Stimulated activated naive CD8-positive, alpha-beta T cell treated with anti-CD3 and anti-CD28 coated beads, Interleukin-15, Interleukin-2, amounts not matched to agents 100 U/mL and 50 U/mL, for 24 hours (primary cell): ENCODE measurements around the gene PPP6R3.
"Not testable (repeated sequence)": the region's sequence is repeated elsewhere in the genome, so short reads cannot be mapped to it uniquely, and the experiment has no call there.

Experiments
- ATAC-seq: fragments of 150-1000 bp; cut with Tn5 transposase; one replicate; pipeline ENCODE4 v1.10.0; 2021
- DNase-seq: peaks from one replicate; pipeline ENCODE4 v3.0.0; 2021

Gene PPP6R3

GRCh38 chr11:68460741-68461574 is at the start of gene PPP6R3:
TSS of gene PPP6R3 (plus strand) at chr11:68460752. CDS start at chr11:68537665, 76,913 bp downstream.
- DNase-seq (no peak), ATAC-seq (peak; percentile 20)

- DNase-seq, result no peak
- no peak for ATAC-seq
Observed at GRCh38 chr11:68411501-68411991, 49.0 kb upstream of the PPP6R3 start.

GRCh38 chr11:68412593-68413475 is 47.7 kb upstream of the PPP6R3 start:
- DNase-seq (peak; percentile 21), ATAC-seq (peak; percentile 39)

- DNase-seq (no peak), ATAC-seq (no peak)
Observed at GRCh38 chr11:68413591-68413999, 47.0 kb upstream of the PPP6R3 start.

- ATAC-seq, result peak; percentile 50
- no peak for DNase-seq
Observed at GRCh38 chr11:68414496-68415221, 45.9 kb upstream of the PPP6R3 start.

- DNase-seq (no peak), ATAC-seq (no peak)
Observed at GRCh38 chr11:68416070-68416578, 44.4 kb upstream of the PPP6R3 start.

GRCh38 chr11:68418648-68419047 is 41.9 kb upstream of the PPP6R3 start:
- ATAC-seq (no peak), DNase-seq (no peak)

- DNase-seq (no peak), ATAC-seq (no peak)
Observed at GRCh38 chr11:68420171-68420570, 40.4 kb upstream of the PPP6R3 start.

- DNase-seq, result no peak
- ATAC-seq, result no peak
Observed at GRCh38 chr11:68423481-68423880, 37.1 kb upstream of the PPP6R3 start.

GRCh38 chr11:68424101-68424632 is 36.4 kb upstream of the PPP6R3 start:
- DNase-seq (no peak), ATAC-seq (no peak)

GRCh38 chr11:68424981-68425865 is 35.3 kb upstream of the PPP6R3 start:
- DNase-seq (no peak), ATAC-seq (no peak)

GRCh38 chr11:68425866-68426380 is 34.6 kb upstream of the PPP6R3 start:
- no peak for ATAC-seq

GRCh38 chr11:68429661-68430060 is 30.9 kb upstream of the PPP6R3 start:
- DNase-seq, result no peak
- ATAC-seq, result no peak

More at GRCh38 chr11:68425866-68426380, 34.6 kb upstream of the PPP6R3 start:
- DNase-seq, result no peak

GRCh38 chr11:68430384-68430783 is 30.2 kb upstream of the PPP6R3 start:
- ATAC-seq, result no peak
- DNase-seq, result no peak

- DNase-seq, result no peak
- no peak for ATAC-seq
Observed at GRCh38 chr11:68430801-68431200, 29.8 kb upstream of the PPP6R3 start.

- DNase-seq (no peak), ATAC-seq (no peak)
Observed at GRCh38 chr11:68431984-68432645, 28.4 kb upstream of the PPP6R3 start.

GRCh38 chr11:68432874-68433273 is 27.7 kb upstream of the PPP6R3 start:
- ATAC-seq (no peak), DNase-seq (no peak)

- ATAC-seq (no peak), DNase-seq (no peak)
Observed at GRCh38 chr11:68433541-68433940, 27.0 kb upstream of the PPP6R3 start.

- not testable (repeated sequence) for ATAC-seq, DNase-seq
Observed at GRCh38 chr11:68434159-68434558, 26.4 kb upstream of the PPP6R3 start.
